Measurements from ENCODE around the gene NFIB. TPM values are rescaled to one million over a fixed set of nuclear protein-coding genes. Genes with fewer than 3 reads are reported as not detected.

Gene NFIB
- total and polyA plus RNA-seq, 10 of the 15 experiments (the other 5 are each of a cell fraction or from before 2014, with no cell fraction given): under 0.01 to 0.19 (median 0.05) TPM; not detected in 3

GRCh38 chr9:14262827-14263226 is 51.1 kb downstream of the NFIB start:
- Histone ChIP-seq H3K36me3 (ENCODE audit: control insufficient read depth in 2 of 2, insufficient read depth in 2 of 2, low read length in 1 of 2) (no peaks in the 10 kb centered on the region), H3K4me1 (ENCODE audit: control insufficient read depth, insufficient read depth, low read length) (no peaks in the 10 kb centered on the region), H2AFZ (ENCODE audit: control insufficient read depth, low read depth, low read length) (no peak overlapping the region), H3K9me3 (replicated peaks; ENCODE audit: control insufficient read depth, insufficient read depth, low read length) (no peaks in the 10 kb centered on the region), H3K4me2 (ENCODE audit: control insufficient read depth, insufficient read depth) (no peak overlapping the region), H3K9ac (ENCODE audit: control insufficient read depth, insufficient read depth, low read length) (no peak overlapping the region), H3K79me2 (ENCODE audit: control insufficient read depth, insufficient read depth, low read length) (no peaks in the 10 kb centered on the region), H3K4me3 (no peak overlapping the region), H3K27ac (ENCODE audit: control insufficient read depth, insufficient read depth) (no peak overlapping the region), H3K27me3 (replicated peaks in 1 of 2; ENCODE audit: control insufficient read depth in 2 of 2, insufficient read depth in 2 of 2, low read length in 1 of 2) (peaks cover 0 to 1% of the 10 kb centered on the region in 2 experiments; a peak in 2 of 4 replicates), H4K20me1 (ENCODE audit: control insufficient read depth, insufficient read depth) (no peaks in the 10 kb centered on the region)
- ChIA-PET POLR2A (interaction anchor here (0.6 kb wide), 1 partner anchor 1130 kb away, joined by 3 read pairs; no protein-coding TSS in a partner anchor), RAD21 (ENCODE audit: unreplicated experiment) (no interaction called here), CTCF (no interaction called here), SMC1A (ENCODE audit: uncharacterized antibody, unreplicated experiment) (no interaction called here)
- no peak for TF ChIP-seq EP300 (IDR thresholded peaks at IDR 0.05; ENCODE audit: borderline replicate concordance in 1 of 2, control insufficient read depth in 1 of 2, low read depth in 2 of 2, low read length in 2 of 2)
- TF ChIP-seq CBFB (IDR thresholded peaks at IDR 0.05; ENCODE audit: low read depth): no peak
- no TSS peak for BruUV-seq (replicated peaks)
- ATAC-seq (no peak), FAIRE-seq (no peak), DNase-seq (ENCODE audit: low read depth, low spot score) (no peak)
- intact Hi-C loops (cut with micrococcal nuclease; ENCODE audit: unreplicated experiment): no loop called here
- 53% methylated on average over 2 of the region's 2 CpGs for WGBS (ENCODE audit: insufficient coverage, insufficient replicate concordance, low lambda C conversion rate, missing lambda C conversion rate)
- in situ Hi-C loops (cut with MboI): no loop called here

GRCh38 chr9:14261616-14262015 is 52.3 kb downstream of the NFIB start:
- no peak for ATAC-seq

More at GRCh38 chr9:14261616-14262015, 52.3 kb downstream of the NFIB start:
- Histone ChIP-seq H3K9me3 (replicated peaks; ENCODE audit: control insufficient read depth, insufficient read depth, low read length) (no peaks in the 10 kb centered on the region), H2AFZ (ENCODE audit: control insufficient read depth, low read depth, low read length) (no peak overlapping the region), H3K4me3 (no peak overlapping the region), H3K4me2 (ENCODE audit: control insufficient read depth, insufficient read depth) (no peak overlapping the region), H4K20me1 (ENCODE audit: control insufficient read depth, insufficient read depth) (no peaks in the 10 kb centered on the region), H3K27ac (ENCODE audit: control insufficient read depth, insufficient read depth) (no peak overlapping the region), H3K9ac (ENCODE audit: control insufficient read depth, insufficient read depth, low read length) (no peak overlapping the region), H3K36me3 (ENCODE audit: control insufficient read depth in 2 of 2, insufficient read depth in 2 of 2, low read length in 1 of 2) (no peaks in the 10 kb centered on the region), H3K79me2 (ENCODE audit: control insufficient read depth, insufficient read depth, low read length) (no peaks in the 10 kb centered on the region), H3K27me3 (replicated peaks in 1 of 2; ENCODE audit: control insufficient read depth in 2 of 2, insufficient read depth in 2 of 2, low read length in 1 of 2) (peaks cover 0 to 1% of the 10 kb centered on the region in 2 experiments; a peak in 2 of 4 replicates), H3K4me1 (ENCODE audit: control insufficient read depth, insufficient read depth, low read length) (no peaks in the 10 kb centered on the region)
- SMC1A ChIA-PET (ENCODE audit: uncharacterized antibody, unreplicated experiment): no interaction called here
- 3% methylated on average over 2 of the region's 2 CpGs for WGBS (ENCODE audit: insufficient coverage, insufficient replicate concordance, low lambda C conversion rate, missing lambda C conversion rate)
- in situ Hi-C loops (cut with MboI): no loop called here
- RAD21 ChIA-PET (ENCODE audit: unreplicated experiment): no interaction called here
- intact Hi-C loops (cut with micrococcal nuclease; ENCODE audit: unreplicated experiment): no loop called here
- TF ChIP-seq NFYA (IDR thresholded peaks at IDR 0.05; ENCODE audit: borderline replicate concordance, low read depth, low read length) (no peak), IRF3 (IDR thresholded peaks at IDR 0.05) (no peak), NFIC (IDR thresholded peaks at IDR 0.05; ENCODE audit: low read depth, low read length) (no peak), STAT3 (IDR thresholded peaks at IDR 0.05; ENCODE audit: low read depth, low read length) (no peak), FOXK2 (IDR thresholded peaks at IDR 0.05) (no peak), ASH2L (IDR thresholded peaks at IDR 0.05; ENCODE audit: borderline replicate concordance, low read depth) (no peak), RFX5 (IDR thresholded peaks at IDR 0.05; ENCODE audit: low read depth, low read length) (no peak), TCF12 (IDR thresholded peaks at IDR 0.05; ENCODE audit: low read depth, low read length) (no peak), SIN3A (IDR thresholded peaks at IDR 0.05; ENCODE audit: low read depth, low read length) (no peak), PAX8 (IDR thresholded peaks at IDR 0.05) (no peak), RUNX3 (IDR thresholded peaks at IDR 0.05; ENCODE audit: low read length) (no peak), SUZ12 (IDR thresholded peaks at IDR 0.05; ENCODE audit: unreplicated experiment) (no peak), EGR1 (IDR thresholded peaks at IDR 0.05; ENCODE audit: borderline replicate concordance in 1 of 2, low read depth in 2 of 2, low read length in 2 of 2) (no peak), SPI1 (IDR thresholded peaks at IDR 0.05; ENCODE audit: borderline replicate concordance, insufficient read depth, low read depth, low read length) (no peak), ZNF384 (IDR thresholded peaks at IDR 0.05; ENCODE audit: borderline replicate concordance, low read depth, low read length) (no peak), BCL11A (IDR thresholded peaks at IDR 0.05; ENCODE audit: low read depth, low read length) (no peak)
- POLR2A ChIA-PET: no interaction called here
- CTCF ChIA-PET: no interaction called here
- FAIRE-seq (no peak), DNase-seq (ENCODE audit: low read depth, low spot score) (no peak)
- no TSS peak for BruUV-seq (replicated peaks)

Data from GM12878 (cell line).